Fibroblast of villous mesenchyme (primary cell): ENCODE data around the gene SLC25A18. TPM values are rescaled to one million over a fixed set of nuclear protein-coding genes. Genes with fewer than 3 reads are reported as not detected.
A peak's percentile ranks its signal among the peaks of the same experiment; 100 is the strongest.

Experiments used
- DNase-seq: peaks from one replicate; pipeline ENCODE4 v3.0.0-alpha.2; 2010; ENCODE audit warnings: low read depth
- H3K4me3 ChIP-seq: 2 replicates; pipeline ENCODE4 v1.5.1; 2011; ENCODE audit warnings: low read depth, mild to moderate bottlenecking, low read length
- total RNA-seq: library from RNA; depleted of rRNA; stranded (reverse); fragments of >200 nt; gene quantifications from 2 replicates; pipeline ENCODE4 v1.2.3, GENCODE V29; 2012
- TF ChIP-seq, protein P1 (sequence below): IDR thresholded peaks from 2 replicates; pipeline ENCODE4 v1.5.1; 2012; ENCODE audit warnings: low read depth, mild to moderate bottlenecking, low read length; ENCODE audit not compliant: insufficient read depth

SLC25A18 gene
- total RNA-seq, 1 donor, result under 0.01 TPM

DNA sequence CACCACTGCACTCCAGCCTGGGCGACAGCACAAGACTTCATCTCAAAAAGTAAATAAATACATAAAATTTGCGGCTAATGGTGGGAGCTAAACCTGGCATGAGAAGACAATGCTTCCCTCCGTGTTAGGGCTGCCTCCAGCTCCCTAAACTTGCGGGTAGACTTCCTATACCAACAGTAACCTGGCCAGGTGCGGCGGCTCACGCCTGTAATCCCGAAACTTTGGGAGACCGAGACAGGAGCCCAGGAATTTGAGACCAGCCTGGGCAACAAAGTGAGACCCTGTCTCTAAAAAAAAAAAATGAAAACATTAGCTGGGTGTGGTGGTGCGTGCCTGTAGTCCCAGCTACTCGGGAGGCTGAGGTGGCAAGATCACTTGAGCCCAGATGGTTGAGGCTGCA lies 25.3 kb downstream of the SLC25A18 start:
- TF ChIP-seq, protein P1, sequence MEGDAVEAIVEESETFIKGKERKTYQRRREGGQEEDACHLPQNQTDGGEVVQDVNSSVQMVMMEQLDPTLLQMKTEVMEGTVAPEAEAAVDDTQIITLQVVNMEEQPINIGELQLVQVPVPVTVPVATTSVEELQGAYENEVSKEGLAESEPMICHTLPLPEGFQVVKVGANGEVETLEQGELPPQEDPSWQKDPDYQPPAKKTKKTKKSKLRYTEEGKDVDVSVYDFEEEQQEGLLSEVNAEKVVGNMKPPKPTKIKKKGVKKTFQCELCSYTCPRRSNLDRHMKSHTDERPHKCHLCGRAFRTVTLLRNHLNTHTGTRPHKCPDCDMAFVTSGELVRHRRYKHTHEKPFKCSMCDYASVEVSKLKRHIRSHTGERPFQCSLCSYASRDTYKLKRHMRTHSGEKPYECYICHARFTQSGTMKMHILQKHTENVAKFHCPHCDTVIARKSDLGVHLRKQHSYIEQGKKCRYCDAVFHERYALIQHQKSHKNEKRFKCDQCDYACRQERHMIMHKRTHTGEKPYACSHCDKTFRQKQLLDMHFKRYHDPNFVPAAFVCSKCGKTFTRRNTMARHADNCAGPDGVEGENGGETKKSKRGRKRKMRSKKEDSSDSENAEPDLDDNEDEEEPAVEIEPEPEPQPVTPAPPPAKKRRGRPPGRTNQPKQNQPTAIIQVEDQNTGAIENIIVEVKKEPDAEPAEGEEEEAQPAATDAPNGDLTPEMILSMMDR, result no peak
- no peak for DNase-seq
- H3K4me3 ChIP-seq, result no peak overlapping the region

DNA sequence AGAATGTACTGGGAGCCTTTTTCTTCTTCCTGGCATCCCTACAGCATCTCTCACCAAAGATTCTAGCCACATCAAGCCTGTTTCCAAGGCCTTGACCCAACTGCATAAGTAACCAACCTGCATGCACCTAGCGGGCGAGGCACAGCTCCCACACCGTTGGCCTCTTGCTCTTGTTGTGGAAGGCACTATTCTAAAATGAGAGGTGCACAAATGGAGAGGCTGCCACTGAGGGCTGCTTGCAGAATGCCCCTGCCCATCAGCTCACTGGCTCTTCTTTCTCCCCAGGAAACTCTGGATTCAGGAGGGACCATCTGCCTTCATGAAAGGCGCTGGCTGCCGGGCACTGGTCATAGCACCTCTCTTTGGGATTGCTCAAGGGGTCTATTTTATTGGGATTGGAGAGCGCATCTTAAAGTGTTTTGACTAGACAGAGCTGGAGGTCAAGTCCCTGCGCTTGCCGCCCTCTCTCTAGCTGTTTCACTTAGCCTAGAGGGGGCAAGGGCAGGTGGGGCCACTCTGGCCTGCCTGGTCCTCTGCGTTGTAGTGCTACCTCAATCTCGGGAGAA lies 26.6 kb downstream of the SLC25A18 start:
- no peak for DNase-seq
- TF ChIP-seq, protein P1, result no peak

DNA sequence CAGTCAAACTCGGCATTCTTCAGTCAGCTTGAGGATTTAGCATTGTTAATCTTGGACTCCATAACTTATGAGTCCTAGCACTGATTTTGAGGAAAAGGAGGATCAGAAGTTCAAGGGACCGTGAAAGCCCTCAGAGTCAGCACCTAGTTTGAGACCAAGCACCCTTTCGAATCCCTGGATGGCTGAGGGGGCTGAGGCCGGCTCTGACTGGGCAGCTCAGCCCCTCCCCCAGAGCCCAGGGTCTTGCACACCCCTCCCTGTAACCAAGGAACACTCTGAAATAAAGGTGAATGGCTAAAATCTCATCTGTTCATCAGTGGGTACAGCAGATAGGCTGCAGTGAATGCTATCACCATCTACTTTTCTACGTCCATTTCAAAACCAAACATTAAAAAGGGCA lies 27.3 kb downstream of the SLC25A18 start:
- TF ChIP-seq, protein P1, result no peak
- DNase-seq, result no peak
- no peak overlapping the region for H3K4me3 ChIP-seq

More for the DNA sequence above, 26.6 kb downstream of the SLC25A18 start:
- H3K4me3 ChIP-seq, result no peak overlapping the region

DNA sequence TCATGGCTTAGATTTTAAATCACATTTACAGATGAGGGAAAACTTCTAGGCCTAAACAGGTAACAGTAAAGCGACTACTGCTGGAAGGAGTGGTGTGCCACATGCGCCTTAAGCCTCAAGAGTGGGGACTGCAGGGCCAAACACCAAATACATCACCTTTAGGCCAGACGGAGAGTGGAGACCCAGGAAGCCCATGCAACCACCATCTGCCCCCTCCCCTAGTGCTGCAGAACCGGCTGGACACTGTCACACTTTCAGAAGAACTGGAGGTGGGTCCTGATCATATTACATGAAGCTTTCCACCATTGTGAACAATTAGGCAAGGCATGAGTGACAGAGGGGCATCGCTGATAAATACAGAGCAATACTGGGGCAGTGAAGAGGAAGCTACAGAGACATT lies 28.9 kb downstream of the SLC25A18 start:
- H3K4me3 ChIP-seq, result no peak overlapping the region
- no peak for DNase-seq
- TF ChIP-seq, protein P1, result no peak

DNA sequence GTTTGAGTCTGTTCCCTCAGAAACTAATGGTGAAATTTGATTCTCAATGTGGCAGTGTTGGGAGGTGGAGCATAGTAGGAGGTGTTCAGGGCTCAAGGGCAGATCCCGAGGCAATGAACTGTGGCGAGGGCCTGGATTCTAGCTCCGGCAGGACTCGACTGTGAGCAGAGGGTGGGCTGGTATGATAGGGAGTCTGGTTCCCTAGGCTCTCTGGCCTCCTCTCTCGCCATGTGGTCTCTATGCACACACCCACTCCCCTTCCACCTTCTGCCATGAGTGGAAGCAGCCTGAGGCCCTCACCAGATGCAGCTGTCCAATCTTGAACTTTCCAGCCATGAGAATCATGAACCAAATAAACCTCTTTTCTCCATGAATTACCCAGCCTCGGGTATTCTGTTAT lies 32.9 kb downstream of the SLC25A18 start:
- no peak for DNase-seq
- no peak overlapping the region for H3K4me3 ChIP-seq
- TF ChIP-seq, protein P1, result no peak

DNA sequence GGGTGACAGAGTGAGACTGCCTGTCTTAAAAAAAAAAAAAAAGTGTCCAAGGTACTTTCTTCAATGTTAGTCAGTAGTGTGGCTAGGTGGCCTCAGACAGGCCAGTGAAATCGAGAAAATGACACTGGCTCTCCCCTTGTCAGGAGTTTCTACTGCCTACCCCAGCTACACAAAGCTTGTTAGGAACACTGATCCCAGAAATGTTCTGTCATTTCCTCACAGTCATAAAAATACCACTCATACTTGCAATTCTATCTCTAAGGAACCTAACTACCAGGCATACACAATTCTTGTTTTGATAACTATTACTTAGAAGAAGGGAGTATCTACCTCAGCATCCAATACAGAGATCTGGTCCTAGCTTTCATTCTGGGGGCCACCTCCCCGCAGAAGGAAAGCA lies 33.9 kb downstream of the SLC25A18 start:
- no peak overlapping the region for H3K4me3 ChIP-seq
- TF ChIP-seq, protein P1, result no peak
- peak; percentile 52 for DNase-seq

DNA sequence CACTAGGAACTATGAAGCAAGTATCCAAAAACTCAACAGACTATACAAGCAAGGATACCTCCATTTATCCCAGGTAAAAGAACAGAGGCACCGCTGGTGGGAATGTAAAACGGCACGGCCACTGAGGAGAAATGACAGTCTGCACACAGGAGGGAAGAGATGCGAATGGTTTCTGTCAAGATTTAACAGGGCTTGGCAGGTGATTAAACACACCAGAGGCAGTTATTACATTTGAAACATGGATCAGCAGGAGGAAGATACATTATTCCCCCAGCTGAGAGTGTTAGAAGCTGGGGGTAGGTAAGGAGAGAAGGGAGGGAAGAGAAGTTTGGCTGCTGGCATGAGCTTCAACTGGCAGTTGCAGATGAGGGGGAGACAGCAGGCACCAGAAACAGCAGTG lies 35.0 kb downstream of the SLC25A18 start:
- H3K4me3 ChIP-seq, result no peak overlapping the region
- no peak for DNase-seq
- TF ChIP-seq, protein P1, result no peak
